Loucy (cell line): ENCODE results near the gene TMEM185A.
"Not testable (repeated sequence)": the region's sequence is repeated elsewhere in the genome, so short reads cannot be mapped to it uniquely, and the experiment has no call there.

Experiments used
- CTCF ChIP-seq: fragments of 200-600 bp; sonication (generic); conservative IDR thresholded peaks from 2 replicates; pipeline ENCODE4 v1.5.1; 2014; ENCODE audit warnings: mild to moderate bottlenecking, antibody characterized with exemption, low read length
- EZH2phosphoT487 ChIP-seq: fragments of 200-600 bp; IDR thresholded peaks from 2 replicates; pipeline ENCODE4 v1.6.1; 2018; ENCODE audit warnings: antibody characterized with exemption, mild to moderate bottlenecking, moderate library complexity, borderline replicate concordance

- TF ChIP-seq CTCF, EZH2phosphoT487: not testable (repeated sequence)
Measured at GRCh38 chrX:149551245-149551938, 80.2 kb downstream of the TMEM185A start.
